Neural progenitor cell (in vitro differentiated cells): ENCODE measurements around the gene GLI2. TPM values are rescaled to one million over a fixed set of nuclear protein-coding genes. Genes with fewer than 3 reads are reported as not detected.

Source experiments
- DNase-seq: peaks from one replicate; pipeline ENCODE4 v3.0.0-alpha.2; 2016; ENCODE audit warnings: low spot score
- H2AFZ ChIP-seq: fragments of 200-600 bp; sonication (generic); replicated peaks from 2 replicates; pipeline ENCODE4 v1.6.1; 2016; ENCODE audit warnings: antibody characterized with exemption
- H3F3A ChIP-seq: fragments of 200-600 bp; sonication (generic); 2 replicates; pipeline ENCODE4 v1.6.1; 2016; ENCODE audit warnings: antibody characterized with exemption, low read depth
- H3K27ac ChIP-seq: fragments of 200-600 bp; sonication (generic); 2 replicates; pipeline ENCODE4 v1.5.1; 2016; ENCODE audit warnings: mild to moderate bottlenecking
- H3K27me3 ChIP-seq: fragments of 200-600 bp; sonication (generic); 2 replicates; pipeline ENCODE4 v1.6.1; 2016; ENCODE audit warnings: mild to moderate bottlenecking, moderate library complexity
- H3K36me3 ChIP-seq: fragments of 200-600 bp; sonication (generic); 2 replicates; pipeline ENCODE4 v1.5.1; 2016
- H3K4me1 ChIP-seq: fragments of 200-600 bp; sonication (generic); 2 replicates; pipeline ENCODE4 v1.6.1; 2016; ENCODE audit warnings: mixed run types
- H3K4me2 ChIP-seq: fragments of 200-600 bp; sonication (generic); 2 replicates; pipeline ENCODE4 v1.6.1; 2016
- H3K4me3 ChIP-seq: fragments of 200-600 bp; sonication (generic); 2 replicates; pipeline ENCODE4 v1.5.1; 2016
- H3K79me2 ChIP-seq: fragments of 200-600 bp; sonication (generic); 2 replicates; pipeline ENCODE4 v1.6.1; 2016; ENCODE audit warnings: low read depth
- H3K9ac ChIP-seq: fragments of 200-600 bp; sonication (generic); 2 replicates; pipeline ENCODE4 v1.6.1; 2016
- H3K9me3 ChIP-seq: fragments of 200-600 bp; sonication (generic); 2 replicates; pipeline ENCODE4 v1.5.1; 2016; ENCODE audit warnings: low read depth
- H4K20me1 ChIP-seq: fragments of 200-600 bp; sonication (generic); 2 replicates; pipeline ENCODE4 v1.6.1; 2016; ENCODE audit warnings: low read depth
- H3K27ac Mint-ChIP-seq: 3 replicates; pipeline ENCODE4 v1.8.0; 2021; ENCODE audit warnings: mixed read lengths
- H3K27me3 Mint-ChIP-seq: 2 replicates; pipeline ENCODE4 v1.8.0; 2022; ENCODE audit warnings: low read depth, mild to moderate bottlenecking, inconsistent platforms, moderate library complexity, mixed read lengths; ENCODE audit not compliant: insufficient read depth
- H3K36me3 Mint-ChIP-seq: 3 replicates; pipeline ENCODE4 v1.8.0; 2021; ENCODE audit warnings: mixed read lengths
- H3K4me1 Mint-ChIP-seq: 3 replicates; pipeline ENCODE4 v1.8.0; 2021; ENCODE audit warnings: mixed read lengths
- H3K4me3 Mint-ChIP-seq: 3 replicates; pipeline ENCODE4 v1.8.0; 2021; ENCODE audit warnings: mild to moderate bottlenecking, moderate library complexity, mixed read lengths
- H3K9me3 Mint-ChIP-seq: 3 replicates; pipeline ENCODE4 v1.8.0; 2020; ENCODE audit warnings: mixed read lengths
- EZH2 ChIP-seq: fragments of 200-600 bp; sonication (generic); IDR thresholded peaks from 2 replicates; pipeline ENCODE4 v1.6.1; 2017; ENCODE audit warnings: antibody characterized with exemption, mild to moderate bottlenecking, moderate library complexity
- EZH2phosphoT487 ChIP-seq: fragments of 200-600 bp; sonication (generic); IDR thresholded peaks from 2 replicates; pipeline ENCODE4 v1.6.1; 2017; ENCODE audit warnings: antibody characterized with exemption
- total RNA-seq: library from RNA; depleted of rRNA; stranded (reverse); fragments of >200 nt; gene quantifications from 2 replicates; pipeline ENCODE4 v1.2.3, GENCODE V29; 2015; ENCODE audit warnings: low replicate concordance
- TF ChIP-seq, protein P1 (sequence below): fragments of 200-600 bp; sonication (generic); IDR thresholded peaks from 2 replicates; pipeline ENCODE4 v1.5.1; 2017; ENCODE audit warnings: antibody characterized with exemption, mild to moderate bottlenecking

The GLI2 gene
- total RNA-seq, 1 donor from 2014 or later, result 9.4 TPM

DNA sequence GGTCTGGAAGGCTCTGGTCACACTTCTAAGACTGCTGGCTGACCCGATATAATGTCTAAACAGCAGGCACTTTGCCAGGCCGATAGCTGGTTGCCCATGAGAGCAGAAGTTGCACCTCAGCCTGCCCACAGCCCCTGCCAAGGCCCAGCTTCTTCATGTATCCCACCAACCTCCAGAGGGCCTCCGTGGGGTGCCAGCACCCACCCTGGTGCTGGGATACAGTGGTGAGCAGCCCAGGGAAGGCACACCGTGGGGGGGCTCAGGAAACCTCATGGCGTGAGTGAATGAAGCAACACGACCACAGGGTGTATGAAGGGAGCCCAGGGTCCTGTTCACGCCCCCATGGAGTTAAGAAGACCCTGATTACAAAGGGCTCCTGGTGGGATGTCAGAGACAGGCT is 16.2 kb upstream of the GLI2 start:
- no peak overlapping the region for H3K4me3 Mint-ChIP-seq
- H3K4me2 ChIP-seq, result no peak overlapping the region
- DNase-seq, result no peak
- H3K79me2 ChIP-seq, result no peaks in the 10 kb centered on the region
- H3K27me3 ChIP-seq, result no peaks in the 10 kb centered on the region
- H3K27me3 Mint-ChIP-seq, result peaks cover 10% of the 10 kb centered on the region
- H3K9me3 Mint-ChIP-seq, result peaks cover 6% of the 10 kb centered on the region
- TF ChIP-seq EZH2, result no peak
- no peak for TF ChIP-seq EZH2phosphoT487
- TF ChIP-seq, protein P1, sequence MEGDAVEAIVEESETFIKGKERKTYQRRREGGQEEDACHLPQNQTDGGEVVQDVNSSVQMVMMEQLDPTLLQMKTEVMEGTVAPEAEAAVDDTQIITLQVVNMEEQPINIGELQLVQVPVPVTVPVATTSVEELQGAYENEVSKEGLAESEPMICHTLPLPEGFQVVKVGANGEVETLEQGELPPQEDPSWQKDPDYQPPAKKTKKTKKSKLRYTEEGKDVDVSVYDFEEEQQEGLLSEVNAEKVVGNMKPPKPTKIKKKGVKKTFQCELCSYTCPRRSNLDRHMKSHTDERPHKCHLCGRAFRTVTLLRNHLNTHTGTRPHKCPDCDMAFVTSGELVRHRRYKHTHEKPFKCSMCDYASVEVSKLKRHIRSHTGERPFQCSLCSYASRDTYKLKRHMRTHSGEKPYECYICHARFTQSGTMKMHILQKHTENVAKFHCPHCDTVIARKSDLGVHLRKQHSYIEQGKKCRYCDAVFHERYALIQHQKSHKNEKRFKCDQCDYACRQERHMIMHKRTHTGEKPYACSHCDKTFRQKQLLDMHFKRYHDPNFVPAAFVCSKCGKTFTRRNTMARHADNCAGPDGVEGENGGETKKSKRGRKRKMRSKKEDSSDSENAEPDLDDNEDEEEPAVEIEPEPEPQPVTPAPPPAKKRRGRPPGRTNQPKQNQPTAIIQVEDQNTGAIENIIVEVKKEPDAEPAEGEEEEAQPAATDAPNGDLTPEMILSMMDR, result no peak
- H3K4me3 ChIP-seq, result no peak overlapping the region
- H3K9ac ChIP-seq, result no peak overlapping the region
- peaks cover 20% of the 10 kb centered on the region for H3K4me1 Mint-ChIP-seq
- H3K27ac ChIP-seq, result no peak overlapping the region
- no peak overlapping the region for H2AFZ ChIP-seq
- no peaks in the 10 kb centered on the region for H3K36me3 Mint-ChIP-seq
- peak overlapping the region; percentile 50 for H3K27ac Mint-ChIP-seq
- H3F3A ChIP-seq, result peaks cover 8% of the 10 kb centered on the region
- no peaks in the 10 kb centered on the region for H4K20me1 ChIP-seq
- H3K9me3 ChIP-seq, result no peaks in the 10 kb centered on the region
- H3K4me1 ChIP-seq, result peaks cover 13% of the 10 kb centered on the region
- no peaks in the 10 kb centered on the region for H3K36me3 ChIP-seq

DNA sequence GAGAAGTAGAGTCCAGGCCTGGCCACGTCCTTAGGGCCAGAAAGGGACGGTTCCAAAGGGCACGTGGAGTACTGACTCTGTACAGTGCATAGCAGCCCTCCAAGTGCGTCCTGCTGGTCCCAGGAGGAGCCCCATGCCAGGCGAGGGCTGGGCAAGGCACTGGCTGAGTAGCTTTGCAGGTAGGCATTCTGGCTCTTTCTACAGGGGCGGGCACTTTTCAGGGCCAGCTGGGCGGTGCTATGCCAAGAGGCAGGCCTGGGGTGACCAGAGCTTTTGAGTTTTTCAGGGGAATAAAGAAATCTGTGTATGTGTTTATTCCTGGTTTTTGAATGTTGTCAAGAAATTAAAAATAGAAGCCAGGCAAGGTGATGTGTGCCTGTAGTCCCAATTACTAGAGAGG is 15.4 kb upstream of the GLI2 start:
- no peak overlapping the region for H3K4me3 ChIP-seq
- TF ChIP-seq EZH2 (no peak), EZH2phosphoT487 (no peak)
- TF ChIP-seq, protein P1, result no peak
- H3K4me1 ChIP-seq, result peaks cover 13% of the 10 kb centered on the region
- Mint-ChIP-seq H3K27ac (no peak overlapping the region), H3K4me1 (peaks cover 20% of the 10 kb centered on the region), H3K27me3 (peaks cover 10% of the 10 kb centered on the region), H3K36me3 (no peaks in the 10 kb centered on the region), H3K4me3 (no peak overlapping the region), H3K9me3 (peaks cover 10% of the 10 kb centered on the region)
- no peak overlapping the region for H3K4me2 ChIP-seq
- DNase-seq, result no peak
- H3K36me3 ChIP-seq, result no peaks in the 10 kb centered on the region
- no peak overlapping the region for H3K9ac ChIP-seq
- H3K27ac ChIP-seq, result no peak overlapping the region
- H3K79me2 ChIP-seq, result no peaks in the 10 kb centered on the region
- no peaks in the 10 kb centered on the region for H4K20me1 ChIP-seq
- H3F3A ChIP-seq, result peaks cover 8% of the 10 kb centered on the region
- no peak overlapping the region for H2AFZ ChIP-seq
- H3K9me3 ChIP-seq, result no peaks in the 10 kb centered on the region
- no peaks in the 10 kb centered on the region for H3K27me3 ChIP-seq

DNA sequence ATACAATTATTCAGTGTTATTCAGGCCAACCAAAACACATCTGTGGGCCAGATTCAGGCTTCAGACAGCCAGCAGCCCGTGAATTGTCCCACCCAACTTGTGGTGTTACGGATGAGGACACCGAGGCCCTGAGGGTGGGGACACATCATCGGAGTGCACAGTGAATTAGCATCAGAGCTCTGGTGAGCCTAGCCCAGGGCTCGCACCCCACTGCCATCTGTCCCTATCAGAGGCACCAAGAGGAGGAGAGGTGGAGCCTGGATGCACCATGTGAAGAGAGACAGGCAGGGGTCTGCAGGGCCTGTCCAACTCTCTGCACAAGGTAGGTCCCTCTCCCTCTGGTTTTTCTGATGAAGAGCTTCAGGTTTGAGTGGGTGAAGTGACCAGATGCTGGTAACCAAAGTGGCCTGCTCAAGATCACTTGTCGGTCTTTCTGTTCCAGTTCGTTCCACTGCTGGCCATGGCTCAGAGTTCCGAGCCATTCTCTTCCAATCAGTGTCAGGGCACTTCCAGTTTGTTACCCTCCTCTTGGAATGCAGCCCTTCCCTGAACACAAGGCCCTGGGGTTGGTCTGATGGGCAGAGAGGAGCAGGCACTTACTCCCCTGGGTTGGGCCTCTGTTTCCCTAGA is 14.8 kb upstream of the GLI2 start:
- H3K27ac Mint-ChIP-seq, result no peak overlapping the region
- H3K9me3 Mint-ChIP-seq, result peaks cover 14% of the 10 kb centered on the region
- peaks cover 15% of the 10 kb centered on the region for H3K4me1 Mint-ChIP-seq
- H3K27me3 Mint-ChIP-seq, result peaks cover 10% of the 10 kb centered on the region
- no peaks in the 10 kb centered on the region for H3K36me3 Mint-ChIP-seq
- Histone ChIP-seq H3K4me1 (peaks cover 13% of the 10 kb centered on the region), H4K20me1 (no peaks in the 10 kb centered on the region), H2AFZ (no peak overlapping the region), H3K27ac (no peak overlapping the region), H3K9ac (no peak overlapping the region), H3K9me3 (no peaks in the 10 kb centered on the region), H3K4me3 (no peak overlapping the region), H3K36me3 (no peaks in the 10 kb centered on the region), H3K4me2 (no peak overlapping the region), H3K79me2 (no peaks in the 10 kb centered on the region), H3F3A (peaks cover 8% of the 10 kb centered on the region), H3K27me3 (no peaks in the 10 kb centered on the region)
- TF ChIP-seq EZH2, result no peak
- TF ChIP-seq, protein P1, result no peak
- TF ChIP-seq EZH2phosphoT487, result no peak
- H3K4me3 Mint-ChIP-seq, result no peak overlapping the region
- DNase-seq, result no peak
